Coronary artery (tissue), 2 donors: ENCODE measurements around the gene SPAG6.

Experiments
- DNase-seq: peaks from one replicate; pipeline ENCODE4 v3.0.0-alpha.2; 2017; ENCODE audit warnings: low spot score
- H3K27ac ChIP-seq, 2 donors: fragments of 200-600 bp; sonication (generic); one replicate each; pipeline ENCODE4 v1.5.1; 2016 to 2019
- H3K4me3 ChIP-seq: fragments of 200-600 bp; sonication (generic); 2 replicates; pipeline ENCODE4 v1.5.1; 2016; ENCODE audit warnings: mild to moderate bottlenecking, moderate library complexity
- TF ChIP-seq, protein P1 (sequence below): fragments of 200-600 bp; sonication (generic); IDR thresholded peaks from one replicate; pipeline ENCODE4 v1.5.1; 2019; ENCODE audit warnings: antibody characterized with exemption

The SPAG6 gene

DNA sequence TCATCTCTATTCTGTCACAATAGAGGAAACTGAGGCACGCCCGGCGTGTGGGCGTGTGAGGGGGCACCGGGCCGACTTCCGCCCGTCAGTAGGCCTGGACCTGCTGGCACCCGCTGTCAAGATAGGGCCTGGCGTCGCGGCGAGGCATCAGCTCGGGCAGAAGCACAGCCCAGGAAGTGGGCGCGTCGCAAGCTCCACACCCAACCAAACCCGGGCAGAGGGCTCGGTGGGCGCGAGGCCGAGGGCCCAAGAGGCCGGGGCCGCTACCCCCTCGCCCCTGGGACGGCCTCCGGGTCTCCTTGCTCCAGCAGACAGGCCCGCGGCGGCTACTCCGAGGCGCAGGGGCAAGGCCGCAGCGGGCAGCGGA is 91.2 kb downstream of the SPAG6 start:
- TF ChIP-seq, protein P1, sequence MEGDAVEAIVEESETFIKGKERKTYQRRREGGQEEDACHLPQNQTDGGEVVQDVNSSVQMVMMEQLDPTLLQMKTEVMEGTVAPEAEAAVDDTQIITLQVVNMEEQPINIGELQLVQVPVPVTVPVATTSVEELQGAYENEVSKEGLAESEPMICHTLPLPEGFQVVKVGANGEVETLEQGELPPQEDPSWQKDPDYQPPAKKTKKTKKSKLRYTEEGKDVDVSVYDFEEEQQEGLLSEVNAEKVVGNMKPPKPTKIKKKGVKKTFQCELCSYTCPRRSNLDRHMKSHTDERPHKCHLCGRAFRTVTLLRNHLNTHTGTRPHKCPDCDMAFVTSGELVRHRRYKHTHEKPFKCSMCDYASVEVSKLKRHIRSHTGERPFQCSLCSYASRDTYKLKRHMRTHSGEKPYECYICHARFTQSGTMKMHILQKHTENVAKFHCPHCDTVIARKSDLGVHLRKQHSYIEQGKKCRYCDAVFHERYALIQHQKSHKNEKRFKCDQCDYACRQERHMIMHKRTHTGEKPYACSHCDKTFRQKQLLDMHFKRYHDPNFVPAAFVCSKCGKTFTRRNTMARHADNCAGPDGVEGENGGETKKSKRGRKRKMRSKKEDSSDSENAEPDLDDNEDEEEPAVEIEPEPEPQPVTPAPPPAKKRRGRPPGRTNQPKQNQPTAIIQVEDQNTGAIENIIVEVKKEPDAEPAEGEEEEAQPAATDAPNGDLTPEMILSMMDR = no peak
- Histone ChIP-seq H3K27ac (peak overlapping the region; percentile 91 to 99), H3K4me3 (peak overlapping the region; percentile 75)
- no peak for DNase-seq

DNA sequence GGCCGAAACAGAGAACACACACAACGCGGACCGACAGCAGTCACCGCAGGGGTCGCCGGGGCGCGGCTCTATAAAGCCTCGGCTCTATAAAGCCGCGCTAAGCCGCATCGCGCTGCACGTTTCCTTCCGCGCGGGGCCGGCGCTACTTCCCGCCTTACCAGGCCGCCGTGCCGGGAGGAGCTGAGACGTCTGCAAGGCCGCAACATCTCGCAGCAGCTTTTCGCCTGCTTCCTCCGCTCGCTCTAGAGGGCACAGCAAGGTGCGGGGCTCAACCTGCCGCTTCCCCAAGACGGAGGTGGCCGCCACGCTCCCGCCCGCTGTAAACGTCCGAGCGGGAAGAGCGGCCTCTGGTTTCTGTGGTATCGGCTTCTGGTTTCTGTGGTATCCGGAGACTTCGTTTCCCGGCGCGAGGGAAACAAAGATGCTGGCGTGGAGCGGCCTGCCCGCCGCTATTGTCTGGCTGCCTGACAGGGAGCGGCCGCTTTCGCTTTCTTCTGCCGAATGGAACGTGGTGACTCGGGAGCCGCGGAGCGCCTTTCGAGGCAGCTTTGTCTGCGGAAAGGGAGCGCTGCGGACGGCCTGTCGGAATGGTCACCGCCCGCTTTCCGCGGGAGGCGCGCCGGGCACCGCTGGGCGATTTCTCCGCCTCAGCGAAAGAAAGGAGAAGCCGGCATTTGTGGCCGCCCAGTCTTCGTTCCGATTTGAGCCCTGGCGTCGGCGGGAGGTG is 91.8 kb downstream of the SPAG6 start:
- TF ChIP-seq, protein P1 = no peak
- Histone ChIP-seq H3K27ac (peak overlapping the region; percentile 91 to 99), H3K4me3 (peak overlapping the region; percentile 75)
- peak; percentile 86 for DNase-seq

DNA sequence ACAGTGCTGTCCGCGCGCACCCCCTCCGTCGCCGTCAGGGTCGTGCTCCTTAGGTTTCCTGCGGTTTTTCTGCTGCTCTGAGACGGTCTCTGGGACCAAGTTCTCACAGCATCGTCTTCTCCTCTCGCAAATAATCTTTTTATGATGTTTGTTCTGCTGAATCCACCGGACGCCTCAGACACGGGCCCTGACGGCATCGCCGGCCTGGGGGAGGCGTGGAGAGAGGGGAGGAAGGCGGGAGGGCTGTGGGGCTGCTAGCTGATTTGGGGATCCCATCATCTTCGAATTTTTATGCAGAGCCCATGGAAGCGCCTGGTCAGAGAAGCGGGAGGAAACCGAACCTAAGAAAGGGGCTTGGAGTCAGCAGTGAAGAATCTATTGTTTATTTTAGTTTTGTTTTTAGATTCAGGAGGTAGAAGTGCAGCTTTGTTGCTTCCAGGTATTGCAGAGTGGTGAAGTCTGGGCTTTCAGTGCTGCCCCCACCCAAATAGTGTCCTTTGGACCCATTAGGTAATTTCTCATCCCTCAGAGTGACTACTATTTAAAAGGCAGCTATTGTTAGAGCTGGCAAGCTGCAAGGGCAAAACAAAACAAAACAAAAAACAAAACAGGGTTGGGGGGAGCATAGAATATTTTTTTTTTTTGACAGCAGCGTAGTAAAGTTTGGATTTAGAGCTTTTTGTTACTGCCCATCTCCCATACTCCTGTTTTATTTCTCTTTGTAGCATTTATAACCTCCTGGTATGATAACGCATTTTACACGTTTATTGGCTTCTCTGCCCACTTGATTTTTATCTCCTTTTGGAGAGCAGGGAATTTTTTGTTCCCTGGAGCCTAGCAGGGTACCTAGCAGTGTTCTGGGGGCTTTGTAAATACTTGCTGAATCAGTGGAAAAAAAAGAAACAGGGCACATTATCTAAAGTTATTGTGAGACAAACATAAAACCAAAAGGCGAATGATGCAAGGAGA is 92.6 kb downstream of the SPAG6 start:
- Histone ChIP-seq H3K27ac (peak overlapping the region; percentile 91 to 99), H3K4me3 (peak overlapping the region; percentile 75)
- TF ChIP-seq, protein P1 = no peak
- DNase-seq = no peak

DNA sequence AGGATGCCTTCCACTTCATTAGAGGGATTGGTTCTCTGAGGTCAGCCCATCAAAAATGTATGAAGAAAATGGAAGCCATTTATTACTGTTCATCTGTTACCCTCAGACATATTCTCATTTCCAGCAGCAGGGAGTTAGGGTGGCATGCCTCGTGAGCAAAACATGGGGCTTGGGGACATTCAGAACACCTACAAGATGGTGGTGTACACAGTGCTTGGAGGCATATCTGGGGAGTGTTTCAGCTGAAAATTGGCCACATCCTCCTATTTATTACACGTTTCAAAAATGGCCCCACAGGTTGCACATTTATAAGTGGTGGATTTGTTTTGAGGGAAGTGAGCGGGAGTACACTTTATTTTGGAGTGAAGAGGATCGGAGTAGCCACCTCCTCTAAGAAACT is 93.4 kb downstream of the SPAG6 start:
- TF ChIP-seq, protein P1 = no peak
- H3K27ac ChIP-seq = peak overlapping the region in 1 of 2 donors; percentile 91
- peak overlapping the region; percentile 75 for H3K4me3 ChIP-seq
- no peak for DNase-seq

DNA sequence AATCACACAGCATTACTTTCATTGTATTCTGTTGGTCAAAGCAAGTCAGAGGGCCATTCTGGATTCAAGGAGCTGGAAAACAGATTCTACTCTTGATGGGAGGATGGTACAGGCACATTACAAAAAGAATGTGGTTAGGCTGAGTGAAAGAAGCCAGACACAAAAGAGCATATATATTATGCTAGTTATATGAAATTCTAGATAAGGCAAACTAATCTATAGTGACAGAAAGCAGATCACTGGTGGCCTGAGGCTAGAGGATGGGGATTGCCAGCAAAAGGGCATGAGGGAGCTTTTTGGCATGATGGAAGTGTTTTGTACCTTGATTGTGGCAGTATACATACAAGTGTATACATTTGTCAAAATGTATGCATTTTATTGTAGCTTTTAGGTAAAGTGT is 96.8 kb downstream of the SPAG6 start:
- DNase-seq = no peak
- TF ChIP-seq, protein P1 = no peak
- Histone ChIP-seq H3K27ac (no peak overlapping the region), H3K4me3 (no peak overlapping the region)

DNA sequence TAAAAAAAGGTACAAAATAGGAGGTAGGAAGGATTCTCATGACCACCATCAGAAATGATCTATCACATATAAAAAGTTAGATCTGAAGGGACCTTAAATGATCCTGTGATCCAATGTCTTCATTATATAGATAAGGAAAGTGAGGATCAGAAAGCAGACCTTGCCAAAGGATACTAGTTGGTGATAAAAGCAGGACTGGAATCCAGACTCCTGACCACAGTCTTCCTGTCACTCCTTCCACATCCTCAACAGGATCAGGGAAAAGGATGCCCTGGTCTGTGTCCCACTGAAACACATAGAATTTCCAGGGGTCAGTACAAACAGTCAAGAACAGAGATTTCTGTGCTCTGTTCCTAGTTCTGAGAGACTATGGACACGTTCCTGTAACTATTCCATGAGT is 97.2 kb downstream of the SPAG6 start:
- TF ChIP-seq, protein P1 = no peak
- Histone ChIP-seq H3K27ac (no peak overlapping the region), H3K4me3 (no peak overlapping the region)
- DNase-seq = no peak
